Measurements from ENCODE around the gene TRPM4. TPM values are rescaled to one million over a fixed set of nuclear protein-coding genes. Genes with fewer than 3 reads are reported as not detected.

The TRPM4 gene
- under 1 TPM in 1 of 2 experiments, not detected in 1; 0.41 TPM for total RNA-seq
- not detected for polyA plus RNA-seq

GRCh38 chr19:49157445-49158224, at the start of gene TRPM4:
Gene TRPM4 (plus strand): TSS chr19:49157792. CDS start chr19:49157867, 75 bp downstream.
- H3K9me3 Mint-ChIP-seq, result peaks cover 0 to 2% (median 0%) of the 10 kb centered on the region in 8 donors
- H3K4me3 Mint-ChIP-seq, result peak within 1 kb of the TSS in 7 of 8 donors; percentile 36 to 80 (median 53)
- Histone ChIP-seq H3K9me3 (ENCODE audit: control insufficient read depth in 1 of 2, low read length in 2 of 2) (no peaks in the 10 kb centered on the region), H3K4me1 (ENCODE audit: insufficient read depth, low read length) (peaks cover 10% of the 10 kb centered on the region), H3K4me3 (ENCODE audit: low read length in 2 of 2) (no peak within 1 kb of the TSS), H3K27me3 (ENCODE audit: insufficient read depth, low read length) (peaks cover 5% of the 10 kb centered on the region), H3K27ac (ENCODE audit: low read depth, low read length) (no peak within 1 kb of the TSS), H3K36me3 (ENCODE audit: insufficient read depth, low read length) (no peaks in the 10 kb centered on the region)
- ChIA-PET CTCF (ENCODE audit: partially characterized antibody) (no interaction called here), POLR2A (ENCODE audit: partially characterized antibody) (no interaction called here)
- intact Hi-C loops (cut with micrococcal nuclease), result no loop called here
- H3K27ac Mint-ChIP-seq, result no peak within 1 kb of the TSS
- H3K4me1 Mint-ChIP-seq, result peaks cover 4 to 31% (median 7%) of the 10 kb centered on the region in 4 donors
- DNase-seq, result no peak
- no peaks in the 10 kb centered on the region for H3K36me3 Mint-ChIP-seq
- H3K27me3 Mint-ChIP-seq, result peaks cover 47 to 59% of the 10 kb centered on the region in 2 donors

GRCh38 chr19:49109051-49109450, 48.5 kb upstream of the TRPM4 start:
- intact Hi-C loops (cut with micrococcal nuclease), result no loop called here
- Mint-ChIP-seq H3K27ac (peak overlapping the region in 3 of 7 donors; percentile 1 to 40 (median 11)), H3K36me3 (peaks cover 35 to 43% of the 10 kb centered on the region in 2 donors), H3K4me3 (no peak overlapping the region), H3K9me3 (no peaks in the 10 kb centered on the region), H3K27me3 (no peaks in the 10 kb centered on the region), H3K4me1 (peaks cover 8 to 21% (median 11%) of the 10 kb centered on the region in 4 donors)
- Histone ChIP-seq H3K36me3 (ENCODE audit: insufficient read depth, low read length) (peaks cover 30% of the 10 kb centered on the region), H3K27me3 (ENCODE audit: insufficient read depth, low read length) (no peaks in the 10 kb centered on the region), H3K27ac (ENCODE audit: low read depth, low read length) (no peak overlapping the region), H3K4me1 (ENCODE audit: insufficient read depth, low read length) (peaks cover 5% of the 10 kb centered on the region), H3K9me3 (ENCODE audit: control insufficient read depth in 1 of 2, low read length in 2 of 2) (no peaks in the 10 kb centered on the region), H3K4me3 (ENCODE audit: low read length in 2 of 2) (no peak overlapping the region)
- ChIA-PET POLR2A (ENCODE audit: partially characterized antibody) (no interaction called here), CTCF (ENCODE audit: partially characterized antibody) (interaction anchor here (1.1 to 1.3 kb wide), 2 partner anchors 10 to 11 kb away, joined by 3 read pairs; no protein-coding TSS in a partner anchor)
- peak in 1 of 5 donors; percentile 27 for DNase-seq

- H3K9me3 ChIP-seq (ENCODE audit: control insufficient read depth in 1 of 2, low read length in 2 of 2), result no peaks in the 10 kb centered on the region
- peak in 1 of 5 donors; percentile 2 for DNase-seq
- ChIA-PET CTCF (ENCODE audit: partially characterized antibody) (interaction anchor here (1.3 kb wide), 1 partner anchor 11 kb away, joined by 3 read pairs; no protein-coding TSS in a partner anchor), POLR2A (ENCODE audit: partially characterized antibody) (no interaction called here)
- H3K27ac Mint-ChIP-seq, result peak overlapping the region in 1 of 7 donors; percentile 40
- H3K4me1 ChIP-seq (ENCODE audit: insufficient read depth, low read length), result peaks cover 6% of the 10 kb centered on the region
- peaks cover 9 to 22% (median 11%) of the 10 kb centered on the region in 4 donors for H3K4me1 Mint-ChIP-seq
- H3K4me3 ChIP-seq (ENCODE audit: low read length in 2 of 2), result no peak overlapping the region
- H3K36me3 Mint-ChIP-seq, result peaks cover 35 to 40% of the 10 kb centered on the region in 2 donors
- H3K27ac ChIP-seq (ENCODE audit: low read depth, low read length), result no peak overlapping the region
- H3K4me3 Mint-ChIP-seq, result no peak overlapping the region
- peaks cover 23% of the 10 kb centered on the region for H3K36me3 ChIP-seq (ENCODE audit: insufficient read depth, low read length)
- H3K27me3 ChIP-seq (ENCODE audit: insufficient read depth, low read length), result no peaks in the 10 kb centered on the region
- intact Hi-C loops (cut with micrococcal nuclease), result no loop called here
- no peaks in the 10 kb centered on the region for H3K9me3 Mint-ChIP-seq
- H3K27me3 Mint-ChIP-seq, result no peaks in the 10 kb centered on the region
These were observed 47.9 kb upstream of the TRPM4 start for GRCh38 chr19:49109569-49110233.

GRCh38 chr19:49110567-49110966, 47.0 kb upstream of the TRPM4 start:
- no peaks in the 10 kb centered on the region for H3K9me3 Mint-ChIP-seq
- H3K4me3 Mint-ChIP-seq, result no peak overlapping the region
- Histone ChIP-seq H3K27me3 (ENCODE audit: insufficient read depth, low read length) (no peaks in the 10 kb centered on the region), H3K36me3 (ENCODE audit: insufficient read depth, low read length) (peaks cover 17% of the 10 kb centered on the region), H3K4me1 (ENCODE audit: insufficient read depth, low read length) (peaks cover 6% of the 10 kb centered on the region), H3K27ac (ENCODE audit: low read depth, low read length) (no peak overlapping the region), H3K4me3 (ENCODE audit: low read length in 2 of 2) (no peak overlapping the region), H3K9me3 (ENCODE audit: control insufficient read depth in 1 of 2, low read length in 2 of 2) (no peaks in the 10 kb centered on the region)
- no peak for DNase-seq
- H3K27me3 Mint-ChIP-seq, result no peaks in the 10 kb centered on the region
- POLR2A ChIA-PET (ENCODE audit: partially characterized antibody), result interaction anchor here (0.7 kb wide), 2 partner anchors 345 to 696 kb away, joined by 3 read pairs; no protein-coding TSS in a partner anchor
- no peak overlapping the region for H3K27ac Mint-ChIP-seq
- peaks cover 31 to 32% of the 10 kb centered on the region in 2 donors for H3K36me3 Mint-ChIP-seq
- H3K4me1 Mint-ChIP-seq, result peaks cover 11 to 22% (median 15%) of the 10 kb centered on the region in 4 donors
- intact Hi-C loops (cut with micrococcal nuclease), result no loop called here
- CTCF ChIA-PET (ENCODE audit: partially characterized antibody), result interaction anchor here (0.9 kb wide), 1 partner anchor 13 kb away, joined by 4 read pairs; no protein-coding TSS in a partner anchor

GRCh38 chr19:49111218-49111998, 46.2 kb upstream of the TRPM4 start:
- DNase-seq, result peak in 1 of 5 donors; percentile 24
- H3K27ac ChIP-seq (ENCODE audit: low read depth, low read length), result no peak overlapping the region
- peaks cover 24 to 26% of the 10 kb centered on the region in 2 donors for H3K36me3 Mint-ChIP-seq
- peak overlapping the region in 2 of 7 donors; percentile 28 to 35 for H3K27ac Mint-ChIP-seq
- H3K4me1 ChIP-seq (ENCODE audit: insufficient read depth, low read length), result peaks cover 10% of the 10 kb centered on the region
- H3K27me3 ChIP-seq (ENCODE audit: insufficient read depth, low read length), result no peaks in the 10 kb centered on the region
- no peaks in the 10 kb centered on the region for H3K27me3 Mint-ChIP-seq
- ChIA-PET POLR2A (ENCODE audit: partially characterized antibody) (no interaction called here), CTCF (ENCODE audit: partially characterized antibody) (interaction anchor here (0.9 to 1.0 kb wide), 2 partner anchors 14 kb away, joined by 4 to 5 read pairs; no protein-coding TSS in a partner anchor)
- intact Hi-C loops (cut with micrococcal nuclease), result no loop called here
- H3K4me3 Mint-ChIP-seq, result peak overlapping the region in 2 of 8 donors; percentile 9 to 59
- H3K4me1 Mint-ChIP-seq, result peaks cover 13 to 25% (median 16%) of the 10 kb centered on the region in 4 donors
- no peak overlapping the region for H3K4me3 ChIP-seq (ENCODE audit: low read length in 2 of 2)
- H3K9me3 Mint-ChIP-seq, result no peaks in the 10 kb centered on the region
- H3K9me3 ChIP-seq (ENCODE audit: control insufficient read depth in 1 of 2, low read length in 2 of 2), result no peaks in the 10 kb centered on the region
- peaks cover 15% of the 10 kb centered on the region for H3K36me3 ChIP-seq (ENCODE audit: insufficient read depth, low read length)

GRCh38 chr19:49113762-49114629, 43.6 kb upstream of the TRPM4 start, which contains the start of gene LIN7B:
Gene LIN7B (plus strand): TSS chr19:49114370. CDS start chr19:49114405, 35 bp downstream.
- H3K36me3 ChIP-seq (ENCODE audit: insufficient read depth, low read length), result no peaks in the 10 kb centered on the region
- Mint-ChIP-seq H3K27me3 (no peaks in the 10 kb centered on the region), H3K9me3 (peaks cover 0 to 2% (median 0%) of the 10 kb centered on the region in 8 donors), H3K4me3 (peak within 1 kb of the TSS; percentile 85 to 95 (median 90)), H3K36me3 (peaks cover 6 to 9% of the 10 kb centered on the region in 2 donors), H3K27ac (peak within 1 kb of the TSS; percentile 68 to 95 (median 88)), H3K4me1 (peaks cover 20 to 42% (median 32%) of the 10 kb centered on the region in 4 donors)
- H3K9me3 ChIP-seq (ENCODE audit: control insufficient read depth in 1 of 2, low read length in 2 of 2), result no peaks in the 10 kb centered on the region
- peak; percentile 74 to 89 (median 82) for DNase-seq
- ChIA-PET CTCF (ENCODE audit: partially characterized antibody) (interaction anchor here (0.5 to 2.9 kb wide), 18 partner anchors 9 to 475 kb away, joined by 3 to 20 read pairs (median 4); partner anchors contain the start of genes GYS1 and RUVBL2), POLR2A (ENCODE audit: partially characterized antibody) (interaction anchor here (0.7 to 4.0 kb wide), 9 partner anchors 10 to 604 kb away, joined by 3 to 38 read pairs (median 4); partner anchors contain the start of genes CGB7, GYS1 and RUVBL2)
- peak within 1 kb of the TSS; percentile 48 for H3K27ac ChIP-seq (ENCODE audit: low read depth, low read length)
- H3K27me3 ChIP-seq (ENCODE audit: insufficient read depth, low read length), result no peaks in the 10 kb centered on the region
- H3K4me3 ChIP-seq (ENCODE audit: low read length in 2 of 2), result peak within 1 kb of the TSS; percentile 14 to 57
- intact Hi-C loops (cut with micrococcal nuclease), result loop anchor here (1.0 kb wide), 3 partner anchors 8 to 29 kb away; partner anchors contain the start of gene SNRNP70
- peaks cover 25% of the 10 kb centered on the region for H3K4me1 ChIP-seq (ENCODE audit: insufficient read depth, low read length)
